Mesendoderm (in vitro differentiated cells): ENCODE data around the gene DOCK2.

Experiments used
- DNase-seq: peaks from one replicate; pipeline ENCODE4 v3.0.0; 2013
- H2AK5ac ChIP-seq: 2 replicates; pipeline ENCODE4 v1.6.1; 2013; ENCODE audit warnings: low read length, inconsistent platforms
- H2BK120ac ChIP-seq: 2 replicates; pipeline ENCODE4 v1.6.1; 2013; ENCODE audit warnings: low read depth, mild to moderate bottlenecking, low read length, moderate library complexity, mixed read lengths
- H2BK15ac ChIP-seq: replicated peaks from 2 replicates; pipeline ENCODE4 v1.6.1; 2013; ENCODE audit warnings: low read depth, mild to moderate bottlenecking, moderate library complexity
- H2BK5ac ChIP-seq: 2 replicates; pipeline ENCODE4 v1.6.1; 2013; ENCODE audit warnings: low read length, inconsistent platforms
- H3K18ac ChIP-seq: 2 replicates; pipeline ENCODE4 v1.6.1; 2013; ENCODE audit warnings: mild to moderate bottlenecking, low read length, mixed read lengths
- H3K23ac ChIP-seq: one replicate; pipeline ENCODE4 v1.6.1; 2013; ENCODE audit warnings: low read length
- H3K27ac ChIP-seq: 2 replicates; pipeline ENCODE4 v1.5.1; 2013; ENCODE audit warnings: low read depth, mild to moderate bottlenecking, inconsistent platforms, low read length, moderate library complexity
- H3K27me3 ChIP-seq: 2 replicates; pipeline ENCODE4 v1.6.1; 2013; ENCODE audit warnings: low read length, control low read depth, mild to moderate bottlenecking, inconsistent platforms; ENCODE audit not compliant: insufficient read depth, poor library complexity
- H3K36me3 ChIP-seq: 2 replicates; pipeline ENCODE4 v1.6.1; 2013; ENCODE audit warnings: low read length, inconsistent platforms; ENCODE audit not compliant: control insufficient read depth, insufficient read depth
- H3K4ac ChIP-seq: one replicate; pipeline ENCODE4 v1.6.1; 2013; ENCODE audit warnings: low read depth, mild to moderate bottlenecking, low read length, moderate library complexity
- H3K4me1 ChIP-seq: 2 replicates; pipeline ENCODE4 v1.6.1; 2013; ENCODE audit warnings: low read depth, low read length, inconsistent platforms; ENCODE audit not compliant: control insufficient read depth
- H3K4me2 ChIP-seq: 2 replicates; pipeline ENCODE4 v1.6.1; 2013; ENCODE audit warnings: low read length
- H3K4me3 ChIP-seq: 2 replicates; pipeline ENCODE4 v1.5.1; 2013; ENCODE audit warnings: mild to moderate bottlenecking, low read length
- H3K56ac ChIP-seq: one replicate; pipeline ENCODE4 v1.6.1; 2013; ENCODE audit warnings: low read length
- H3K79me1 ChIP-seq: 2 replicates; pipeline ENCODE4 v1.6.1; 2013; ENCODE audit warnings: low read length, inconsistent platforms
- H3K79me2 ChIP-seq: 2 replicates; pipeline ENCODE4 v1.6.1; 2013; ENCODE audit warnings: mild to moderate bottlenecking, low read length; ENCODE audit not compliant: control insufficient read depth, insufficient read depth
- H3K9ac ChIP-seq: 2 replicates; pipeline ENCODE4 v1.6.1; 2013; ENCODE audit warnings: low read length, inconsistent platforms
- H4K5ac ChIP-seq: one replicate; pipeline ENCODE4 v1.6.1; 2013; ENCODE audit warnings: low read length
- H4K8ac ChIP-seq: one replicate; pipeline ENCODE4 v1.6.1; 2013; ENCODE audit warnings: low read depth, mild to moderate bottlenecking, control low read depth, low read length, moderate library complexity
- WGBS: extraction: QIAGEN DNeasy Blood & Tissue Kit; methylation state at CpG from one replicate; pipeline ENCODE4 v1.1.7; 2013; ENCODE audit warnings: low lambda C conversion rate, missing lambda C conversion rate; ENCODE audit not compliant: insufficient coverage; ENCODE audit errors: extremely low coverage; 5-methylcytosine and 5-hydroxymethylcytosine counted together

DOCK2 gene

DNA sequence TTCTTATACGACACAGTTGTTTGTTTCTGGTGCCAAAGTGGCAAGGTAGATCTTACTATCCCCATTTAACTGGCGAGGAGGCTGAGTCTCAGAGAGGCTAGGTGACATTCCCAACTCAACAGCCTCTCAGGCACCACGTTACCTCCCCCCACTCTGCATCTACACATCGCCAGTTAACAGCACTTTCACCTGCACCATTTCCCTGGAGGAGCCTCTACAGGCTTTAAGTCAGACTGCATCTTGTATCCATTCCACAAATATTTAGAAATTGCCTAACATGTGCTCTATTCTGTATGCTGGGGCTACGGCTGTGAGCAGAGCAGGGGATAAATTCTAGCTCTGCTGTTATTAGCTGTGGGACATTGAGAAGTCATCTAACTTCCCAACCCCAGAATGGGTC is 174.6 kb downstream of the DOCK2 start:
- no peaks in the 10 kb centered on the region for H3K36me3 ChIP-seq
- H3K4ac ChIP-seq: no peak overlapping the region
- H3K56ac ChIP-seq: no peak overlapping the region
- DNase-seq: peak; percentile 55
- H3K4me1 ChIP-seq: peaks cover 6% of the 10 kb centered on the region
- no peak overlapping the region for H3K9ac ChIP-seq
- H2BK120ac ChIP-seq: no peak overlapping the region
- no peak overlapping the region for H2BK15ac ChIP-seq
- H3K27me3 ChIP-seq: no peaks in the 10 kb centered on the region
- no peak overlapping the region for H3K18ac ChIP-seq
- no peak overlapping the region for H4K8ac ChIP-seq
- H2BK5ac ChIP-seq: no peak overlapping the region
- no peak overlapping the region for H3K4me3 ChIP-seq
- no peak overlapping the region for H2AK5ac ChIP-seq
- H3K23ac ChIP-seq: no peak overlapping the region
- H3K4me2 ChIP-seq: no peak overlapping the region
- no peak overlapping the region for H3K27ac ChIP-seq
- H3K79me1 ChIP-seq: no peaks in the 10 kb centered on the region
- no CpG with 5 or more reads among the region's 5 CpGs for WGBS
- H4K5ac ChIP-seq: no peak overlapping the region
- H3K79me2 ChIP-seq: no peaks in the 10 kb centered on the region

DNA sequence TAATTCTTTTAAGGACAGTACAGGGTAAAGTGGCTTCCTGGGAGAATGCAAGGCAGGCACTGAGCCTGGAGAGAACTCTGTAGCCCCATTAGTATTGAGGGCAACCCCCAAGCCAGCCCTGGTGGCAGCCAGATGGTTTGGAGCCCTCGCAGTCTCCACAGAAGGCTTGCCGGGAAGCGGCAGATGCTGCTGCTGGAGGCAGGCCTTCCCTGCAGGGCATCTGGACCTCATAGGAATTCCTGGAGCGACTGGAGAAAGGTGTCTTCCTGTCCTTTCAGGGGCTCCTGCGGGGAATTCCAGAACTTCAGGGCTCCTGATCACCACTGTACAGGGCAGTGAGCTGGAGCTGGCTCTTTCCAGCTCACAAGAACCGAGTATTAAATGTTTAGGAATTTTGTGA is 175.7 kb downstream of the DOCK2 start:
- H3K4me2 ChIP-seq: no peak overlapping the region
- no peaks in the 10 kb centered on the region for H3K79me1 ChIP-seq
- no CpG with 5 or more reads among the region's 6 CpGs for WGBS
- no peaks in the 10 kb centered on the region for H3K36me3 ChIP-seq
- no peak overlapping the region for H4K5ac ChIP-seq
- no peak overlapping the region for H3K4me3 ChIP-seq
- H2BK120ac ChIP-seq: no peak overlapping the region
- H3K56ac ChIP-seq: peak overlapping the region; percentile 34
- no peak overlapping the region for H2BK15ac ChIP-seq
- H2AK5ac ChIP-seq: no peak overlapping the region
- H3K9ac ChIP-seq: no peak overlapping the region
- no peak overlapping the region for H3K27ac ChIP-seq
- no peak overlapping the region for H3K18ac ChIP-seq
- peaks cover 6% of the 10 kb centered on the region for H3K4me1 ChIP-seq
- H3K27me3 ChIP-seq: no peaks in the 10 kb centered on the region
- H3K23ac ChIP-seq: no peak overlapping the region
- H3K79me2 ChIP-seq: no peaks in the 10 kb centered on the region
- DNase-seq: no peak
- H3K4ac ChIP-seq: no peak overlapping the region
- no peak overlapping the region for H2BK5ac ChIP-seq
- H4K8ac ChIP-seq: no peak overlapping the region

DNA sequence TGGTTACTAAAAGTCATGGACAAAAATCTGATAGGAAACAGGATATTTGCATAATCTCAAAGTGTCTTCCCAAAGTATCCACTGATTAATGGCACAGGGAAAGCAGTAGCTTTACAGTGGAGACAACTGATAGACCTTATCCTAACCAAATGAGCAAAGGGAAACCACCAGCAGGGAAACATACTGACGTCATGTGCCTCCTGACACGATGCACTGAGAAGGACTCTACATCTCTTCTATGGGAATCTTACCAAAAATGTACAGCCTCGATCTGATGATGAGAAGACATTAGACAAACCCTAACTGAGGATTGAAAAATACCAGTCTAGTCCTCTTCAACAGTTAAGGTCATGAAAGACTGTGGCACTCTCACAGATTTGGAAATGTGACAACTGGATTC is 177.0 kb downstream of the DOCK2 start:
- Histone ChIP-seq H3K23ac (no peak overlapping the region), H3K27ac (no peak overlapping the region), H3K79me2 (no peaks in the 10 kb centered on the region), H3K9ac (no peak overlapping the region), H2BK15ac (no peak overlapping the region), H3K4me1 (peaks cover 4% of the 10 kb centered on the region), H3K27me3 (no peaks in the 10 kb centered on the region), H2BK5ac (no peak overlapping the region), H4K8ac (no peak overlapping the region), H3K4me3 (no peak overlapping the region), H3K18ac (no peak overlapping the region), H3K56ac (no peak overlapping the region), H3K79me1 (no peaks in the 10 kb centered on the region), H2AK5ac (no peak overlapping the region), H2BK120ac (no peak overlapping the region), H3K36me3 (no peaks in the 10 kb centered on the region), H3K4ac (no peak overlapping the region), H4K5ac (no peak overlapping the region), H3K4me2 (no peak overlapping the region)
- DNase-seq: no peak
- whole genome bisulfite sequencing: no CpG with 5 or more reads among the region's 3 CpGs

DNA sequence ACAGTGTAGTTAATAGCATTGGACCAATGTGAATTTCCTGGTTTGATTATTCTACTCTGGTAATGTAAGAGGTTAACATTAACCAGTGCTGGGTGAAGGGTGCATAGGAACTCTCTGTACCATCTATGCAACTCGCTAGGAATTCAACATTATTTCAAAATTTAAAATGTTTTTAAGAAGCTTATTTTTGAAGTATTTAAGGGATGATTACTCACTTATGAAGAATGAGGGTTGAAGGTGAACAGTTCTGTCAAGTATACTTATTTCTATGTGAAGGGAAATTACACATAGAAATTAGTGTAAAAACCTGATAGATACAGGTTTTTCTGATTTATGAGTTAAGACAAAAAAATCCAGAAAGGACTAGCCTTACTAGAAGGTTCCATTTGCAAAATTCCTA is 177.4 kb downstream of the DOCK2 start:
- no peak overlapping the region for H4K5ac ChIP-seq
- H3K4ac ChIP-seq: no peak overlapping the region
- no peak overlapping the region for H2BK15ac ChIP-seq
- no peak overlapping the region for H3K56ac ChIP-seq
- H4K8ac ChIP-seq: no peak overlapping the region
- H3K4me2 ChIP-seq: no peak overlapping the region
- no peak for DNase-seq
- no CpG with 5 or more reads among the region's 1 CpG for WGBS
- H3K23ac ChIP-seq: no peak overlapping the region
- no peaks in the 10 kb centered on the region for H3K79me2 ChIP-seq
- H3K4me3 ChIP-seq: no peak overlapping the region
- no peak overlapping the region for H3K27ac ChIP-seq
- no peak overlapping the region for H2AK5ac ChIP-seq
- H3K79me1 ChIP-seq: no peaks in the 10 kb centered on the region
- no peak overlapping the region for H2BK5ac ChIP-seq
- no peaks in the 10 kb centered on the region for H3K36me3 ChIP-seq
- no peak overlapping the region for H2BK120ac ChIP-seq
- H3K9ac ChIP-seq: no peak overlapping the region
- H3K27me3 ChIP-seq: no peaks in the 10 kb centered on the region
- peaks cover 1% of the 10 kb centered on the region for H3K4me1 ChIP-seq
- H3K18ac ChIP-seq: no peak overlapping the region

DNA sequence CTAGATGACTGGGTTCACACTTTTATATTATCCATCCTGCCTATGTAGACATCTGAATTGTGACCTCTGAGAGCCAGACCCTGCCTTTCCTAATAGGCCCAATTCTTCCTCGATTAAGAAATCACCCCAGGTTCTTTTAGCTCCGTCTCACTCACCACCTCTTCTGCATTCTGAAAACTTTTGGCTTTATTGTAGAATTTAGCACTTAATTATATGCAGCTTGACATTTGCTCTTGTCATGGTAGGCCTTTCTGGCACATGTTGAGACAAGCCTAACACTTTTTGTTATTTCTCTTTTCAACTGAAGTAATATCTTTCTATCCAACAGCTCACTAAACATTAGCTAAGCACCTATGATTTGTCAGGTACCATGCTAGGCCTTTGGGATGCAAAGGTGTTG is 180.0 kb downstream of the DOCK2 start:
- Histone ChIP-seq H3K56ac (no peak overlapping the region), H2BK5ac (no peak overlapping the region), H3K4ac (no peak overlapping the region), H3K36me3 (no peaks in the 10 kb centered on the region), H3K4me2 (no peak overlapping the region), H3K4me1 (no peaks in the 10 kb centered on the region), H2AK5ac (no peak overlapping the region), H3K79me2 (no peaks in the 10 kb centered on the region), H2BK120ac (no peak overlapping the region), H4K5ac (no peak overlapping the region), H3K4me3 (no peak overlapping the region), H3K23ac (no peak overlapping the region), H3K9ac (no peak overlapping the region), H2BK15ac (no peak overlapping the region), H4K8ac (no peak overlapping the region), H3K27ac (no peak overlapping the region), H3K79me1 (no peaks in the 10 kb centered on the region), H3K18ac (no peak overlapping the region), H3K27me3 (no peaks in the 10 kb centered on the region)
- no CpG with 5 or more reads among the region's 2 CpGs for WGBS
- no peak for DNase-seq

DNA sequence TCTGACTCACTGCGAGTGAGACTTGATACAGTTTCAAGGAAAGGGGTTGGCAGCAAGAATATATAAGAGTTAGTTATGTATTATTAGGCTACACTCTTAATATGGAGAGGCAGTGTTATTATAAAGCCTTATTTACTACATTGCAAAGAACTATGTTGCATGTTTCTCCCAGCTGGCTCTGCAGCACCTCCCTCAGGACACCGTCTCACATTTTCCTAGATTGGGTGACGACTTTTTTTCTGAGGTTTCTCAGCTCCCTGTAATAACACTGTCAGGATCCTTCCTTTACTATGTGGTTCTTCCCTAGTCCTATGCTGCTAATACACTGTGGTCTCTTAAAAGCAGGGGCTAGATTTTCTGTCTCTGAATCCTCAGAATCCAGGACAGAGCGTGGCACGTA is 189.5 kb downstream of the DOCK2 start:
- Histone ChIP-seq H3K9ac (no peak overlapping the region), H3K18ac (no peak overlapping the region), H3K4me1 (no peaks in the 10 kb centered on the region), H3K27me3 (no peaks in the 10 kb centered on the region), H3K27ac (no peak overlapping the region), H3K4me2 (no peak overlapping the region), H3K56ac (no peak overlapping the region), H3K79me1 (no peaks in the 10 kb centered on the region), H3K4me3 (no peak overlapping the region), H3K23ac (no peak overlapping the region), H2BK15ac (no peak overlapping the region), H2AK5ac (no peak overlapping the region), H4K5ac (no peak overlapping the region), H4K8ac (no peak overlapping the region), H2BK120ac (no peak overlapping the region), H3K4ac (no peak overlapping the region), H2BK5ac (no peak overlapping the region), H3K36me3 (no peaks in the 10 kb centered on the region), H3K79me2 (no peaks in the 10 kb centered on the region)
- peak; percentile 33 for DNase-seq
- WGBS: no CpG with 5 or more reads among the region's 5 CpGs
